IPS-18a (cell line): ENCODE results near the gene DENND1A.

Experiments
- H3K27ac ChIP-seq: one replicate; pipeline ENCODE4 v1.5.1; 2013; ENCODE audit warnings: low read length
- H3K27me3 ChIP-seq: one replicate; pipeline ENCODE4 v1.6.1; 2013; ENCODE audit warnings: mild to moderate bottlenecking, low read length; ENCODE audit not compliant: control insufficient read depth, insufficient read depth
- H3K36me3 ChIP-seq: one replicate; pipeline ENCODE4 v1.6.1; 2013; ENCODE audit warnings: low read depth, low read length; ENCODE audit not compliant: control insufficient read depth
- H3K4me1 ChIP-seq: one replicate; pipeline ENCODE4 v1.6.1; 2013; ENCODE audit warnings: low read depth, low read length; ENCODE audit not compliant: control insufficient read depth
- H3K4me3 ChIP-seq: one replicate; pipeline ENCODE4 v1.5.1; 2013; ENCODE audit warnings: low read length
- H3K9ac ChIP-seq: one replicate; pipeline ENCODE4 v1.6.1; 2013; ENCODE audit warnings: mild to moderate bottlenecking, low read length, moderate library complexity
- H3K9me3 ChIP-seq: one replicate; pipeline ENCODE4 v1.6.1; 2013; ENCODE audit warnings: low read depth, low read length; ENCODE audit not compliant: control insufficient read depth

The DENND1A gene

DNA sequence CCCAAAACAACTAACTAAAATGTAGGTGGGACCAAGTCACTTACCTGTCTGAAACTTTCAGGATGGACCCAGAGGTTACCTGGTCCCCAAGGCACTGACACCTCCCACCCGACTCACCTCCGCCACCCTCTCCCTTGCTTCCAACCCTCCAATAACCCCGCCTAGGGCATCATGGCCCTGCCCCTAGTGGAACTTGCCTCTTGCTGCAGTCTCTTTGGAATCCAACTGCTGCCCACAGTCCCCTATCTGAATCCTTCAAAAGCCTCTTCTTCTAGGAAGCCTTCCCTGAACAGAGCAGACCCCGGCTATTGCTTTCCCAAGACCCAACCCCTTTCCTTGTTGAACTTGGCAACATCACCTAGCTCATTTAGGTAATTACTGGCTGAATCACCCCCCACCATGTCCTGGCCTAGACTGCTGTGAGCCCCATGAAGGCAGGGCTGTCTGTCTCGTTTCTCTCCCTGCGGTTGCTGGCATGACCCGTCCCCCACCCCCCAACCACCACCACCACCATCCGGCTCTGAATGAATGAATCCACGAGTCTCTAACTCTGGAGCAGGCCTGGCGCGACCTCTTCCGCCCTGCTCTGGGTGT is 564.5 kb downstream of the DENND1A start:
- no peak overlapping the region for H3K4me3 ChIP-seq
- H3K27ac ChIP-seq, result no peak overlapping the region
- H3K27me3 ChIP-seq, result no peaks in the 10 kb centered on the region
- H3K36me3 ChIP-seq, result no peaks in the 10 kb centered on the region
- no peaks in the 10 kb centered on the region for H3K9me3 ChIP-seq
- H3K9ac ChIP-seq, result no peak overlapping the region
- H3K4me1 ChIP-seq, result peaks cover 18% of the 10 kb centered on the region

DNA sequence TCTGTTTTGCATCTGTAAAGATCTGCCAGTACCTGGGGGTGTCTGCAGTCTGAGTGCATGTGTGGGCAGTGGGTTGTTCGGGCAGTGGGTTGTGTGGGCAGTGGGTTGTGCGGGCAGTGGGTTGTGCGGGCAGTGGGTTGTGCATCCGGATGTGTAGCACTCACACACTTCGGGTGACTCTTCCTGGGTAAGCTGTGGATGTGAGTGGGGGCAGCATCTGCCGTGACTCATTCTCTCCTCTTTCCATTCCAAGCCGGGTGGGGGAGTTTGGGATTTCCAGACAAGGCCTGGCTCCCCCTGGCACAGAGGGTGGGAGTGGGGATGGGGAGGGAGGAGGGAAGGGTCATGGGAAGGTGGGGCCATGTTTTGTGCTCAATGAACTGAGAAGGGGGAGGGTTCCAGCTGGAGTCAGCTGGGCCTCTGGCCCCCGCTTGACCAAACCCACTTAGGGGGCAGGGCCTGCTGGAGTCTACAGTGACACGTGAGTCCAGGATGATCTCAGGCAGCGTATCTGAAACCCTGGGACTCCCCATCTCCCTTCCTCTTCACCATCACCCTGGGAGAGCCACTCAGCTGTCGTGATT is 565.6 kb downstream of the DENND1A start:
- no peaks in the 10 kb centered on the region for H3K9me3 ChIP-seq
- no peak overlapping the region for H3K4me3 ChIP-seq
- no peaks in the 10 kb centered on the region for H3K27me3 ChIP-seq
- H3K9ac ChIP-seq, result no peak overlapping the region
- H3K36me3 ChIP-seq, result no peaks in the 10 kb centered on the region
- H3K4me1 ChIP-seq, result peaks cover 27% of the 10 kb centered on the region
- H3K27ac ChIP-seq, result no peak overlapping the region

DNA sequence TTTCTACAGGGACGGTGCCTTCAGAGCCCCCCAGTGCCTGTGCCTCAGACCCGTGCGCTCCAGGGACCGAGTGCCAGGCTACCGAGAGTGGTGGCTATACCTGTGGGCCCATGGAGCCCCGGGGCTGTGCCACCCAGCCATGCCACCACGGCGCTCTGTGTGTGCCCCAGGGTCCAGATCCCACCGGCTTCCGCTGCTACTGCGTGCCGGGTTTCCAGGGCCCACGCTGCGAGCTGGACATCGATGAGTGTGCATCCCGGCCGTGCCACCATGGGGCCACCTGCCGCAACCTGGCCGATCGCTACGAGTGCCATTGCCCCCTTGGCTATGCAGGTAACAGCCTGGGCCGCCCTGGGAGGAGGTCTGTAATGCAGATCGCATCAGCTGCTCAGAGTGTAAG is 567.1 kb downstream of the DENND1A start:
- H3K4me1 ChIP-seq, result peaks cover 40% of the 10 kb centered on the region
- no peak overlapping the region for H3K27ac ChIP-seq
- H3K9me3 ChIP-seq, result no peaks in the 10 kb centered on the region
- H3K4me3 ChIP-seq, result no peak overlapping the region
- no peaks in the 10 kb centered on the region for H3K27me3 ChIP-seq
- no peak overlapping the region for H3K9ac ChIP-seq
- no peaks in the 10 kb centered on the region for H3K36me3 ChIP-seq

DNA sequence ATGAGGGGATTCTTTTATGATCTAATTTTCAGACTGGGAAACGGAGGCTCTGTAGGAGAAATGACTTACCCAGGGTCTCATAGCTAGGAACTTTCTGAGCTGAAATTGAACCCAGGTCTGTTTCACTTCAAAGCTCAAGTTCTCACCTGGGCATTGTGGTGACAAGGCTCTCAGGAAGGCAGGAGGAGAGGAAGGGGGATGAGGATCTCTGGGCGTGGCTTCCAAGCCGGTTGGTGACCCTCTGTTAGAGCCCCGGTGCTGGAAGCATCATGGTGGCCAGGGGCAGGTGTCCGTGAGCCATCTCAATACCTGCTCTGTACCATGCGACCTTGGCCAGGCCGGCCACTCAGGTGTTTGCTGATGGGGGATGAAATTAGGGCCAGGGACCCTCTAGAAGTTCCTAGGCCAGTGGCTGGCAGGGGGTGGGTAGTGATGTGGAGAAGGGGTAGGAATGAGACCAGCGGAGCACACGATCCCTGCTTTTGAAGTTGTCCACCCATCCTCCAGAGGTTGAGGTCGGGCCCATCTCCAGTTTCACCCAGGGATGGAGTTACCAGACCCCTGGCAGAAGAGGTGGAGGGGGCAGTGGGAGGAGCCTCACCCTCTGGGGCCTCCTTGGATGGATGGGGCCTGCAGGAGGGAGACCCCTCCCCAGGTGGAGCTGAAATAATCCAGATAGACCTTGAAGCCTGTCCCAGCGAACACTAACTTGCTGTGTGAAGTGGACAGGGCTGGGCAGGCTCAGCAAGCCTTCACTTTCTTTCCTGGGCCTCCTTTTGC is 568.0 kb downstream of the DENND1A start:
- no peaks in the 10 kb centered on the region for H3K27me3 ChIP-seq
- H3K4me1 ChIP-seq, result peaks cover 49% of the 10 kb centered on the region
- no peaks in the 10 kb centered on the region for H3K36me3 ChIP-seq
- H3K9ac ChIP-seq, result no peak overlapping the region
- no peak overlapping the region for H3K27ac ChIP-seq
- no peak overlapping the region for H3K4me3 ChIP-seq
- no peaks in the 10 kb centered on the region for H3K9me3 ChIP-seq

DNA sequence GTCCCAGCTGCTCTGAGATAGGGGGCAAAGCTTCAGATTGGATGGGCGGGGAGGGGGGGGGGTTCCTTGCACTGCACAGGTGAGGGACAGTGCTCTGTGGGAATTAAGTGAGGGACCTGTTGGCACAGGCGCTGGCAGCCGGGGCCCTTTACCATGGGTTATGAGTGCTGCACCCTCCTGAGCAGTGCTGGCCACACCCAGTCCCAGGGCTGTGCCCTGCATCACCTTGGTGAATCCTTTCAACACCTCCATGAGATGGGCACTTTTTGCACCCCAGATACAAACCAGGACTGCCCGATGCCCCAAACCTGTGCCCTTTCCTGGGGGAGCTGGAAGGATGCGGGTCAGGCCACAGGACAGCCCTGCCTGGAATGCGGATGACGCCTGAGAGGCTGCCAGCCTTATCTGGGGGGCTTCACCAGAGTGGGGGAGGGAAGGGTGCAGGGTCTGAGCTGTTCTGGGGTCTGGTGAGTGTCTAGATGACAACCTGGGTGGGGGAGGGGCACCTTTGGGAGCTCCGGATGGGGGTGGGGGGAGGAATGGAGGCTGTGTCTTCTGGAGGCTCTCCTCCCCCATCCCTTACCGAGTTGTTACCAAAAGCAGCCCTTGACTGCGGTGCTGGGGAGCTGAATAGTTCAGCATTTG is 568.7 kb downstream of the DENND1A start:
- no peak overlapping the region for H3K27ac ChIP-seq
- H3K27me3 ChIP-seq, result no peaks in the 10 kb centered on the region
- H3K4me3 ChIP-seq, result no peak overlapping the region
- H3K36me3 ChIP-seq, result no peaks in the 10 kb centered on the region
- H3K9ac ChIP-seq, result no peak overlapping the region
- no peaks in the 10 kb centered on the region for H3K9me3 ChIP-seq
- H3K4me1 ChIP-seq, result peaks cover 54% of the 10 kb centered on the region

DNA sequence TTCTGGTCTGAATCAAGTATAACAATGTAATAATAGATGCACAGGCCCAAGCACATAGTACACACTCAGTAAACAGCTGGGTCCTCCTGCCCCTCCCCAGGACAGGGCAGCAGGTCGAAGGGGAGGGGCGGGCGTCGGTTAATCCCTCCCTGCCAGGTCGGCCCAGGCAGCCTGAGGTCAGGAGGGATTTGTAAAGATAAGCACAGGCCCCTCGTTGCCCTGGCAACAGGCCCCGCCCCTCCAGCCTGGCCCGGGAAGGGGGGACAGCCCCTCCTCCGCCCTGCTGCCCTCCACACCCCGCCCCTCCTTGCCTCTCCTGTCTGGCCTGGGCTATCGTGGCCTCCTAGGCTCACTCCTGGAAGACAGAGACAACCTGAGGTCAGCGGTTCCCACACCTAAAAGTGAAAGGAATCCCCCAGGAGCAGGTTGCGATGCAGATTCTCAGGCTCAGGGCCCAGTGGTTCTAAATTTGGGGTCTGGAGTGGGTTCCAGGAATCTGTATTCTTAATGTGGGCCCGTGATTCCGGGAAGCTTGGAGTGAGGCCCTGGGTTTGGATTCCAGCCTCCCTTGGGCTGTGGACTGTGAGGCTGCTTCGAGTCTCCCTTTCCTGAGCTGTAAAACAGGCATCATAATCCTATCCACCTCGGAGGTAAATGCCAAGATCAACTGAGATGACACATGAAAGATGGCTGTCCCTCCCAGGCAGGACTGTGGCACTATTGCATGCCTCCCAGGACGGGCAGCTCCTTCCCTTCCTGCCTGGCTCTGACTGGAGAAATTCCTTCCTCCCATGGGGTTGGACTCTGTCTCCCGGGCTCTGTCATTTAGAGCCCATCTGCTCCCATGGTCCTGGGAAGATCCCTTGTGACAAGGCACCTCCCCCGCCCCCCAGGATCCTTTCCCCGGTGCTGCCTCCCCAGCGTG is 569.5 kb downstream of the DENND1A start:
- Histone ChIP-seq H3K36me3 (no peaks in the 10 kb centered on the region), H3K4me3 (no peak overlapping the region), H3K27ac (no peak overlapping the region), H3K9me3 (no peaks in the 10 kb centered on the region), H3K9ac (peak overlapping the region; percentile 51), H3K27me3 (no peaks in the 10 kb centered on the region), H3K4me1 (peaks cover 54% of the 10 kb centered on the region)

DNA sequence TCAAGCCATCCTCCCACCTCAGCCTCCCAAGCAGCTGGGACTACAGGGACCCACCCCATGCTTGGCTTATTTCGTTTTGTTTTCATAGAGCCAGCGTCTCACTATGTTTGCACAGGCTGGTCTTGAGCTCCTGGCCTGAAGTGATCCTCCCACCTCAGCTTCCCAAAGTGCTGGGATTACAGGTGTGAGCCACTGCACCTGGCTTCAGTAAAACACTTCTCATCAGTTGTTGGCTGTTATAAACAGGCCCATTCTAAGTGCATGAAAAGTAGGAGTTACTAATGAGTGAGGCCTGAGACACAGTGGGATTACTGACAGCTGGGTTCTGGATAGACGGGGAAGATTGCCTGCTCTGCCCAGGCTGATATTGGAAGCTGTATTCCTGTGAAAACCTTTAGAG is 570.4 kb downstream of the DENND1A start:
- H3K9me3 ChIP-seq, result no peaks in the 10 kb centered on the region
- no peak overlapping the region for H3K4me3 ChIP-seq
- no peak overlapping the region for H3K9ac ChIP-seq
- peaks cover 54% of the 10 kb centered on the region for H3K4me1 ChIP-seq
- H3K27ac ChIP-seq, result no peak overlapping the region
- H3K27me3 ChIP-seq, result no peaks in the 10 kb centered on the region
- no peaks in the 10 kb centered on the region for H3K36me3 ChIP-seq

DNA sequence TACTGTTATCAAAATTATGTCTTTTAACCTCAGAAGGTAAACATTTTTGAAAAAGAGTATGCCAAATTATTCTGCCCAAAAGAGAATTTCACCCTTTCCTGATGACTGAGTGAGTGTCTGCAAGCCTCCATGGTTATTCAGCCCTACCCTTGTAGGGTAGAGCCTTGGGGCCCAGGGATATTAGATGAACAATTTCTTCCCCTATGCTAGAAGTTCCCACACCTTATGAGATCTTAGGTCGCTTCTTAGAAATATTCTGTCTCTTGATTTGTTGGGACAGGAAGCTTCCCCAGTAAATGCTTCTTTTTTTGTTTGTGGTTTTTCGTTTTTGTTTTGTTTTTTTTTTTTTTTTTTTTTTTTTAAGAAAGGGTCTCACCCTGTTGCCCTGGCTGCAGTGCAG is 570.8 kb downstream of the DENND1A start:
- no peaks in the 10 kb centered on the region for H3K9me3 ChIP-seq
- peaks cover 54% of the 10 kb centered on the region for H3K4me1 ChIP-seq
- no peaks in the 10 kb centered on the region for H3K36me3 ChIP-seq
- H3K4me3 ChIP-seq, result peak overlapping the region; percentile 25
- H3K27ac ChIP-seq, result peak overlapping the region; percentile 28
- peak overlapping the region; percentile 34 for H3K9ac ChIP-seq
- no peaks in the 10 kb centered on the region for H3K27me3 ChIP-seq

DNA sequence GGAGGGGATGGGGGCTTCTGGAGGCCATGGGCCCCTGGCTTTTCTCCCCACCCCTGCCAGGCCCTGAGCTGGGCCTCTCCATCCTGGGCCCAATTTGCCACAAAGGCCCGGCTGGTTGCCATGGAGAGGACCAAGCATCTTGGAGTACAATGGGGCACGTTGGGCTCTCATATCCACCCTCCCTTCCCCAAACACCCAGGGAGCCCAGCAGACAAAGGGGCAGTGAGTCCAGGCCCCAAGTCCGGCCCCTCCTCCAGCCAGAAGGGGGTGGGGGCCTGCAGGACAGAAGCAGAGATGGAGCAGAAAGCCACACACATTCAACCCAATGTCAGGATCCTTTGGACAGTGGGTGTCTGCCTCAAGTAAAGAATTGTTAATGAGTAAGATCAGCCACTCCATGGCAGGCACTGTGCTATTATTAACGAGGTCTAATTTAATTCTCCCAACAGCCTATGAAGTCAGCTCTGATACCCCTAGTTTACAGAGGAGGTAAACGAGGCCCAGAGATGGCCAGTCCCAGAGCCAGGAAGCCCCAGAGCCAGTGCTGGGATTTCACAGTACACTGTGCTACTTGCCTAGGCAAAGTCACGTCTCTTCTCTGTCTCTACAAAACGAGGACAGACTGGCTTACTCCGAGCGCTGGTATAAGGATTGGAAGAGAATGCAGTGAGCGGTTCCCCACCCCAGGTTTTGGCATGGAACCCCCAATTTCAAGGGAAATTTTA is 571.6 kb downstream of the DENND1A start:
- peak overlapping the region; percentile 61 for H3K4me3 ChIP-seq
- H3K4me1 ChIP-seq, result peaks cover 54% of the 10 kb centered on the region
- no peaks in the 10 kb centered on the region for H3K9me3 ChIP-seq
- H3K9ac ChIP-seq, result peak overlapping the region; percentile 50
- no peaks in the 10 kb centered on the region for H3K36me3 ChIP-seq
- no peaks in the 10 kb centered on the region for H3K27me3 ChIP-seq
- peak overlapping the region; percentile 33 for H3K27ac ChIP-seq

DNA sequence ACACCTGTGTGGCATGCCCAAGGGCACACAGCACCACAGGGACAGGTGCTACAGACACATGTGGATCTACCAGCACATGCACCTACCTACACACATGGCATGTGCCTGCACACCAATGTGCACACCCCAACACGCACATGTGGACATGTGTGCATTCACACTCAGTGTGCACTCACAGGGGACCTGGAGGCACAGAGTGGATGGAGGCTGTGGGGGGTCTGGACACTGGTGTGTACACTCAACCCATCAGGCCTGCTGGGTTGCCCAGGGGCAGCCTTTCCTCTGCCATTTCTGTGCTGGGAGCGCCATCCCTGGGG is 572.2 kb downstream of the DENND1A start:
- Histone ChIP-seq H3K9me3 (no peaks in the 10 kb centered on the region), H3K4me1 (peaks cover 54% of the 10 kb centered on the region), H3K9ac (peak overlapping the region; percentile 50), H3K36me3 (no peaks in the 10 kb centered on the region), H3K27me3 (no peaks in the 10 kb centered on the region), H3K27ac (peak overlapping the region; percentile 33), H3K4me3 (peak overlapping the region; percentile 61)
